ENCODE measurements around the gene IQSEC1.

IQSEC1 gene

GRCh38 chr3:13026534-13026933, 46.7 kb downstream of the IQSEC1 start:
- no peak for TF ChIP-seq CTCF (conservative IDR thresholded peaks at IDR 0.05; ENCODE audit: low read depth, low read length)
- H3K4me3 ChIP-seq (ENCODE audit: low read length): no peak overlapping the region
- DNase-seq (ENCODE audit: low read depth): no peak

GRCh38 chr3:13025778-13026518, 47.3 kb downstream of the IQSEC1 start:
- no peak for DNase-seq (ENCODE audit: low read depth)
- TF ChIP-seq CTCF (conservative IDR thresholded peaks at IDR 0.05; ENCODE audit: low read depth, low read length): no peak
- H3K4me3 ChIP-seq (ENCODE audit: low read length): no peak overlapping the region

- no peak overlapping the region for H3K4me3 ChIP-seq (ENCODE audit: low read length)
- no peak for TF ChIP-seq CTCF (conservative IDR thresholded peaks at IDR 0.05; ENCODE audit: low read depth, low read length)
- peak; percentile 43 for DNase-seq (ENCODE audit: low read depth)
These were observed 48.1 kb downstream of the IQSEC1 start for GRCh38 chr3:13025090-13025489.

DNA sequence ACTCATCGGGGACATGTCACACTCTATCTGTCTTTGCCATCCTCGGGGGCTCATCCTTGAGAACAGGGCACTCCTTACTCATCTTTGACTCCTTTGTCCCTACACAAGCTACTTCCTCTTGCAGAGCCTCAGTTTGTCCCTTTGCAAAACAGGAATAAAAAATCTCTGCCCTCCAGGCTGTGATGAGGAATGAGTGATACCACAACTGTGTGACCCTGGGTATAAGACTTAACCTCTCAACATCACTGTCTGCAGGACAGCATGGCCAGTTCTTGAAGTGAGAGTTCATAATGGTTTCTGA, 48.5 kb downstream of the IQSEC1 start:
- no peak for DNase-seq (ENCODE audit: low read depth)
- H3K4me3 ChIP-seq (ENCODE audit: low read length): no peak overlapping the region
- TF ChIP-seq CTCF (conservative IDR thresholded peaks at IDR 0.05; ENCODE audit: low read depth, low read length): no peak

GRCh38 chr3:13023971-13024764, 49.1 kb downstream of the IQSEC1 start:
- TF ChIP-seq CTCF (conservative IDR thresholded peaks at IDR 0.05; ENCODE audit: low read depth, low read length): no peak
- DNase-seq (ENCODE audit: low read depth): no peak
- no peak overlapping the region for H3K4me3 ChIP-seq (ENCODE audit: low read length)

DNA sequence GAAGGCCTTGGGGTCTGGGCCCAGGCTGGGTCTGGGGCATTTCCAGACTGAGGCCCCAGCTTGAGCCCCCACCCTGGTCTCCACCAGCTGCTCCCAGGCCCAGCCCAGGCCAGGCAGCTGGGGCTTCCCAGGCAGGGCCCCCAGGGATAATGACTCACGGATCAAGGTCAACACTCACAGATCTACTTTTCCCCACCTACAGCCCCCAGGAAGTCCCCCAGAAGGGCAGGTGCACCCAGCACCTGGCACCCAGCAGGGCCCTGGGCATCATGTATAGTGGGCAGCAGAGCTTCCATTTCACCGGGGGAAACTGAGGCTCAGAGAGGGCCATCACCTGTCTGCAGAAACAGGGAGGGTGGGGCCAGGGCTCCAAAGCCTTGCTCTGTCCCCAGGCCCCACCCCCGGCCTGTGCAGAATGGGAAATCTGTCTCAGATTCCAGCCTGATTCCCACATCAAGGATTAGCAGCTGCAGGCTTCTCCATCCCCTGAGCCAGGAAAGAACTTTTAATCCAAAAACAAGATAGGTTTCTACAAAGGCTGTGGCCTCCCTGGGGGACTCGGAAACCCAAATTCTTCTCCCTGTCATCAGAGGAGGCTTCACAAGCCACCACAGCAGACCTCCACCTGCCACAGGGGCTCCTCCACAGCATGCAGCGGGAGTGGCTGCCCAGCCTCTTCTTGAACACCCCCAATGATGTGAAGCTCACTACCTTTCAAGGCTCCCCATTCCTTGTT, 49.8 kb downstream of the IQSEC1 start:
- TF ChIP-seq CTCF (conservative IDR thresholded peaks at IDR 0.05; ENCODE audit: low read depth, low read length): no peak
- no peak overlapping the region for H3K4me3 ChIP-seq (ENCODE audit: low read length)
- DNase-seq (ENCODE audit: low read depth): no peak
